Stimulated activated CD8-positive, alpha-beta memory T cell treated with anti-CD3 and anti-CD28 coated beads, Interleukin-12 subunit alpha, Interleukin-12 subunit beta, amount 100 ng/mL, for 24 hours (primary cell): ENCODE results near the gene DUSP9.

ENCODE experiments used
- DNase-seq: peaks from one replicate; pipeline ENCODE4 v3.0.0-alpha.2; 2020; ENCODE audit errors: extremely low read depth

Gene DUSP9

GRCh38 chrX:153637121-153638040 lies 9.6 kb upstream of the DUSP9 start:
- no peak for DNase-seq

GRCh38 chrX:153638041-153638371 lies 9.0 kb upstream of the DUSP9 start:
- DNase-seq, result no peak

- DNase-seq, result no peak
These were observed 8.4 kb upstream of the DUSP9 start for GRCh38 chrX:153638436-153639176.

GRCh38 chrX:153639177-153640044 lies 7.6 kb upstream of the DUSP9 start:
- no peak for DNase-seq

- no peak for DNase-seq
These were observed 6.8 kb upstream of the DUSP9 start for GRCh38 chrX:153640045-153640686.

GRCh38 chrX:153640736-153641575 lies 6.0 kb upstream of the DUSP9 start:
- DNase-seq, result no peak

- DNase-seq, result no peak
These were observed 5.4 kb upstream of the DUSP9 start for GRCh38 chrX:153641627-153642026.

- DNase-seq, result no peak
These were observed 4.8 kb upstream of the DUSP9 start for GRCh38 chrX:153642051-153642654.

GRCh38 chrX:153642655-153643430 lies 4.2 kb upstream of the DUSP9 start:
- no peak for DNase-seq

- DNase-seq, result no peak
These were observed 3.3 kb upstream of the DUSP9 start for GRCh38 chrX:153643431-153644351.

GRCh38 chrX:153644356-153645125 lies 2.5 kb upstream of the DUSP9 start:
- DNase-seq, result no peak

- DNase-seq, result no peak
These were observed 1.9 kb upstream of the DUSP9 start for GRCh38 chrX:153645151-153645550.

- DNase-seq, result no peak
These were observed 998 bp upstream of the DUSP9 start for GRCh38 chrX:153645921-153646488.

- no peak for DNase-seq
These were observed 706 bp downstream of the DUSP9 start for GRCh38 chrX:153647461-153648357.

- DNase-seq, result no peak
These were observed 1.6 kb downstream of the DUSP9 start for GRCh38 chrX:153648358-153649177.
